Measurements from ENCODE around the gene ATM.

ATM gene

DNA sequence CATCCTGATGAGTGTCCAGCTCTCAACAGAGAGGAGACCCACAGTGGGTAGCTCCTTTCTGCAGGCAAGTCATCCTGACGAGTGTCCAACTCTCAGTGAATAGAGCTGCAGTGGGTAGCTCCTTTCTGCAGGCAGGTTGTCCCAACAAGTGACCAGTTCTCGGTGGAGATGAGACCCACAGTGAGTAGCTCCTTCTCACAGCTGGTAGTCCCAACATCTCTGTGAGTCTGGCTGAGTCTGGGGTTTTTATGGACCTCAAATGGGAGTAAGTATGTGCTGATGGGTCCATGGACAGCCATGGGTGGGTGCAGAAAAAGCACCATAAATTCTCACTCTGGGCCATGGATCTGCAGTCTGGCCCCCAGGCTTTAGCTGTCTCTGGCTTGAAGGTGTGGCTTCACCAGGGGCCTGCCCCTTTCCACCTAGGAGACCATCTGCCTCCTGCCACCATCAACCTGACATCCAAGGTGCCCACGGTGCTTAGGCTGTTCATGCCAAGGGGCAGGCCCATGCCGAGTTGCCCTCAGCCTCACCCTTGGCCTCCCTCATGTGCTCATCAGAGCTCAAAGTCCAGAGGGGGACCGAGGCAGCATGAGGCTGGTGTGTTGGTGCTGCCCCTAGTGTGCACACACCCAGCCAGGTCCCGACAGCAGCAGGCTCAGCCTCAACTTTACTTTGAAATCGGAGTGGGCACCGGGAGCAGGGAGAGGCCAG, 15.7 kb upstream of the ATM start:
- Histone ChIP-seq H3K4me2 (ENCODE audit: low read depth, low read length, poor library complexity, severe bottlenecking) (no peak overlapping the region), H3K27me3 (ENCODE audit: insufficient read depth, low read length, poor library complexity, severe bottlenecking) (no peaks in the 10 kb centered on the region), H4K20me1 (ENCODE audit: insufficient read depth, low read length, poor library complexity, severe bottlenecking) (no peaks in the 10 kb centered on the region), H3K36me3 (ENCODE audit: insufficient read depth, low read length) (peaks cover 79% of the 10 kb centered on the region), H3K9me3 (ENCODE audit: insufficient read depth, low read depth, low read length) (peaks cover 40% of the 10 kb centered on the region; the same call in 1 of the 2 replicates), H3K9ac (ENCODE audit: low read depth, low read length, poor library complexity, severe bottlenecking) (no peak overlapping the region), H3K9me2 (replicated peaks; ENCODE audit: low read depth, low read length) (no peaks in the 10 kb centered on the region), H2AFZ (ENCODE audit: low read length) (no peak overlapping the region), H3K79me2 (ENCODE audit: insufficient read depth, low read length) (peaks cover 82% of the 10 kb centered on the region), H3K4me3 (ENCODE audit: low read length, poor library complexity, severe bottlenecking) (no peak overlapping the region), H3F3A (ENCODE audit: low read depth) (no peaks in the 10 kb centered on the region), H3K4me1 (ENCODE audit: insufficient read depth, low read length, poor library complexity, severe bottlenecking) (no peaks in the 10 kb centered on the region)
- TF ChIP-seq, protein P1, sequence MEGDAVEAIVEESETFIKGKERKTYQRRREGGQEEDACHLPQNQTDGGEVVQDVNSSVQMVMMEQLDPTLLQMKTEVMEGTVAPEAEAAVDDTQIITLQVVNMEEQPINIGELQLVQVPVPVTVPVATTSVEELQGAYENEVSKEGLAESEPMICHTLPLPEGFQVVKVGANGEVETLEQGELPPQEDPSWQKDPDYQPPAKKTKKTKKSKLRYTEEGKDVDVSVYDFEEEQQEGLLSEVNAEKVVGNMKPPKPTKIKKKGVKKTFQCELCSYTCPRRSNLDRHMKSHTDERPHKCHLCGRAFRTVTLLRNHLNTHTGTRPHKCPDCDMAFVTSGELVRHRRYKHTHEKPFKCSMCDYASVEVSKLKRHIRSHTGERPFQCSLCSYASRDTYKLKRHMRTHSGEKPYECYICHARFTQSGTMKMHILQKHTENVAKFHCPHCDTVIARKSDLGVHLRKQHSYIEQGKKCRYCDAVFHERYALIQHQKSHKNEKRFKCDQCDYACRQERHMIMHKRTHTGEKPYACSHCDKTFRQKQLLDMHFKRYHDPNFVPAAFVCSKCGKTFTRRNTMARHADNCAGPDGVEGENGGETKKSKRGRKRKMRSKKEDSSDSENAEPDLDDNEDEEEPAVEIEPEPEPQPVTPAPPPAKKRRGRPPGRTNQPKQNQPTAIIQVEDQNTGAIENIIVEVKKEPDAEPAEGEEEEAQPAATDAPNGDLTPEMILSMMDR (conservative IDR thresholded peaks at IDR 0.05; ENCODE audit: low read length), result no peak
- TF ChIP-seq EZH2phosphoT487 (IDR thresholded peaks at IDR 0.05; ENCODE audit: borderline replicate concordance), result no peak

DNA sequence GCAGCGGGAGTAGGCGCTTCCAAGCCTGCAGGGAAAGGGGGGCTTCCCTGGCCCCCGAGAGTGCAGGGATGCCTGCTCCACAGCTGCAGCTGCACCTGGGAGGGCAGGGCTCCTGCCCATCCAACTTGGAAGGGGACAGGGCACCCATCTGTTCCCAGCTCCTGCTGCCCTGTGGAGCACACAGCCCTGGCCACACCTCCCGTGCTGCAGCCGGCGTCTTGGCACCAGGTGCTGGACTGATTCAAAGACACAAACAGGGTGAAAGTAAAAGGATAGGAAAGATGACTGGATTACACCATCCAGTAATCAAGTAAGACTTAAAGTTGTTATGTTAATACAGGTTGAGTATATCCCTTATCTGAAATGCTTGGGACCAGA, 15.2 kb upstream of the ATM start:
- Histone ChIP-seq H3K27me3 (ENCODE audit: insufficient read depth, low read length, poor library complexity, severe bottlenecking) (no peaks in the 10 kb centered on the region), H3K9ac (ENCODE audit: low read depth, low read length, poor library complexity, severe bottlenecking) (no peak overlapping the region), H3K79me2 (ENCODE audit: insufficient read depth, low read length) (peaks cover 87% of the 10 kb centered on the region), H3K4me3 (ENCODE audit: low read length, poor library complexity, severe bottlenecking) (no peak overlapping the region), H2AFZ (ENCODE audit: low read length) (no peak overlapping the region), H3K9me3 (ENCODE audit: insufficient read depth, low read depth, low read length) (peaks cover 40% of the 10 kb centered on the region; the same call in 1 of the 2 replicates), H4K20me1 (ENCODE audit: insufficient read depth, low read length, poor library complexity, severe bottlenecking) (no peaks in the 10 kb centered on the region), H3K9me2 (replicated peaks; ENCODE audit: low read depth, low read length) (no peaks in the 10 kb centered on the region), H3K4me1 (ENCODE audit: insufficient read depth, low read length, poor library complexity, severe bottlenecking) (no peaks in the 10 kb centered on the region), H3K4me2 (ENCODE audit: low read depth, low read length, poor library complexity, severe bottlenecking) (no peak overlapping the region), H3K36me3 (ENCODE audit: insufficient read depth, low read length) (peaks cover 79% of the 10 kb centered on the region), H3F3A (ENCODE audit: low read depth) (no peaks in the 10 kb centered on the region)
- TF ChIP-seq, protein P1 (conservative IDR thresholded peaks at IDR 0.05; ENCODE audit: low read length), result no peak
- no peak for TF ChIP-seq EZH2phosphoT487 (IDR thresholded peaks at IDR 0.05; ENCODE audit: borderline replicate concordance)

DNA sequence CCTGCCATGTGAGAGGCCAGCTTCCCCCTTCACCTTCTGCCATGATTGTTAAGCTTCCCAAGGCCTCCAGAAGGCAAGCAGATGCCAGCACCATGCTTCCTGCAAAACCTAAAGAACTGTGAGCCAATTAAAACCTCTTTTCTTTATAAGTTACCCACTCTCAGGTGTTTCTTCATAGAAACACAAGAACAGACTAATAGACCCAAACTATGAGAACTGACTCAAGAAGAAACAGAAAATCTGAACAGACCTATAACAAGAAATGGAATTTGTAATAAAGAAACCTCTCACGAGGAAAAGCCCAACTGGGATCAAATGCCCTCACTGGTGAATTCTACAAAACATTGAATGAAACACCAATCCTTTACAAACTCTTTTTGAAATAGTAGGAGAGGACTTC, 12.4 kb upstream of the ATM start:
- Histone ChIP-seq H4K20me1 (ENCODE audit: insufficient read depth, low read length, poor library complexity, severe bottlenecking) (peaks cover 13% of the 10 kb centered on the region), H3F3A (ENCODE audit: low read depth) (no peaks in the 10 kb centered on the region), H3K9me2 (replicated peaks; ENCODE audit: low read depth, low read length) (no peaks in the 10 kb centered on the region), H3K9ac (ENCODE audit: low read depth, low read length, poor library complexity, severe bottlenecking) (no peak overlapping the region), H3K79me2 (ENCODE audit: insufficient read depth, low read length) (peaks cover 88% of the 10 kb centered on the region), H3K4me2 (ENCODE audit: low read depth, low read length, poor library complexity, severe bottlenecking) (no peak overlapping the region), H3K4me3 (ENCODE audit: low read length, poor library complexity, severe bottlenecking) (no peak overlapping the region), H3K4me1 (ENCODE audit: insufficient read depth, low read length, poor library complexity, severe bottlenecking) (no peaks in the 10 kb centered on the region), H3K36me3 (ENCODE audit: insufficient read depth, low read length) (peaks cover 61% of the 10 kb centered on the region), H2AFZ (ENCODE audit: low read length) (no peak overlapping the region), H3K27me3 (ENCODE audit: insufficient read depth, low read length, poor library complexity, severe bottlenecking) (no peaks in the 10 kb centered on the region), H3K9me3 (ENCODE audit: insufficient read depth, low read depth, low read length) (peaks cover 27% of the 10 kb centered on the region; the same call in 1 of the 2 replicates)
- TF ChIP-seq, protein P1 (conservative IDR thresholded peaks at IDR 0.05; ENCODE audit: low read length), result no peak
- TF ChIP-seq EZH2phosphoT487 (IDR thresholded peaks at IDR 0.05; ENCODE audit: borderline replicate concordance), result no peak

Data from Loucy (cell line).